GM10266 (cell line): Measurements from ENCODE around the gene MGST3.
"Not testable (repeated sequence)": the region's sequence is repeated elsewhere in the genome, so short reads cannot be mapped to it uniquely, and the experiment has no call there.

Experiments
- DNase-seq: peaks from one replicate; pipeline ENCODE4 v3.0.0; 2012; ENCODE audit errors: extremely low spot score
- CTCF ChIP-seq: IDR thresholded peaks from 2 replicates; pipeline ENCODE4 v1.5.1; 2012; ENCODE audit warnings: mild to moderate bottlenecking, low read depth; ENCODE audit not compliant: control insufficient read depth, insufficient read depth; ENCODE audit errors: missing control alignments

MGST3 gene

GRCh38 chr1:165678509-165678908 is 47.5 kb downstream of the MGST3 start:
- no peak for TF ChIP-seq CTCF
- no peak for DNase-seq

GRCh38 chr1:165679282-165680036 is 48.4 kb downstream of the MGST3 start:
- peak; percentile 5 for TF ChIP-seq CTCF
- DNase-seq: no peak

- DNase-seq: no peak
- TF ChIP-seq CTCF: no peak
These were observed 49.3 kb downstream of the MGST3 start for GRCh38 chr1:165680303-165680702.

GRCh38 chr1:165680773-165681172 is 49.7 kb downstream of the MGST3 start:
- not testable (repeated sequence) for DNase-seq

DNA sequence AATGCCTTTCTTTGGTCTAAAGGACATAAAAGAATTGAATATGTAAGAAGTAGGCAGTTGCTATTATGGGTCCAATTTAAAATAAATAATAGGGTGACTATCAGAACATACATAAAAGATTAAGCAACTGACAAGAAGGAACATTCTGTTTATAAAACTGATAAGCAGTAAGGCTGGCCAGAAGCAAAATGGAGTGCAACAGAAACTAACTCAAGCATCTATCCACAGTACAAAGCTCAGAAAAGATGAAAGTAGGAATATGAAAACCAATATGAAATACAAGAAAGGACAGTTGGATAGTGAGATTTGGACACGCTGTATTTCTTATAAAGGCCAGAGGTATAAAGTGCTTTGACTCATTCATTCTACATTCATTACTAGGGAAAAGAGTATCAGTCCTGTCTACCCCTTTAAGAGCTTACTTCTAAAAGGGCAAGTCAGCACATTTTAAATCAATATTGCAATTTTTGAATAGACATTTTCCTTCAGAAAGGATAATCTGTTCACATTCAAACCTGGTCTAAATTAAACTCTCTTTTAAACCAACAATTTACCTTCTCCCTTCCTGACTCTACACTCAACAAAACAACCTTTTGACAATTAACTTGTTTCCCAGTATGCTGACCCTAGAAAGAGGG is 52.9 kb downstream of the MGST3 start:
- DNase-seq: no peak
- TF ChIP-seq CTCF: no peak

GRCh38 chr1:165686121-165686970 is 55.3 kb downstream of the MGST3 start:
- DNase-seq: peak; percentile 21

DNA sequence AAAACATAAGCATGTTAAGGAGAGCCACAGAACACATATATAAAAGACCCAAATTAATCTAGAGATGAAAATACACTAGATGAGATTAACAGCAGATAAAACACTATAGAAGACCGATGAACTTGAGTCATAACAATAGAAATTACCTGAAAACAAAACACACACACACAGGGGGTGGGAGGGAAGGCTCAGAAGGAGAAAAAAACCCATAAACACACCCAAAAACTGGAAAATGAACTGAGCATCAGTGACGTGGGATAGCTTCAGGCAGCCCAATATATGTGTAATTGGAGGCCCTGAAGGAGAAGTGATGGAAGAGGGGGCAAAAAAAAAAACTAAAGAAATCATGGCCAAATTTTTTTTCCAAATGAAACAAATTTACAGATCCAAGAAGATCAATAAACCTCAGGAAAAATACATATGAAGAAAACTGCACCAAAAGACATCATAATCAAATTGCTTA is 56.0 kb downstream of the MGST3 start:
- TF ChIP-seq CTCF: no peak
- DNase-seq: no peak

More at GRCh38 chr1:165686121-165686970, 55.3 kb downstream of the MGST3 start:
- TF ChIP-seq CTCF: peak; percentile 34
